ENCODE data around the gene RBFOX1. TPM values are rescaled to one million over a fixed set of nuclear protein-coding genes. Genes with fewer than 3 reads are reported as not detected.

RBFOX1 gene
- total RNA-seq, 4 donors from 2014 or later: 0.16 TPM; not detected in 3

GRCh38 chr16:7583396-7583795 is 250.8 kb downstream of the RBFOX1 start:
- TF ChIP-seq CTCF (IDR thresholded peaks at IDR 0.05; ENCODE audit: low read depth): no peak

GRCh38 chr16:7584561-7584960 is 251.9 kb downstream of the RBFOX1 start:
- no peak for TF ChIP-seq CTCF (IDR thresholded peaks at IDR 0.05; ENCODE audit: low read depth)

GRCh38 chr16:7585705-7586104 is 253.1 kb downstream of the RBFOX1 start:
- TF ChIP-seq CTCF (IDR thresholded peaks at IDR 0.05; ENCODE audit: low read depth): no peak

GRCh38 chr16:7590934-7591333 is 258.3 kb downstream of the RBFOX1 start:
- no peak for TF ChIP-seq CTCF (IDR thresholded peaks at IDR 0.05; ENCODE audit: low read depth)

GRCh38 chr16:7596308-7596707 is 263.7 kb downstream of the RBFOX1 start:
- no peak for TF ChIP-seq CTCF (IDR thresholded peaks at IDR 0.05; ENCODE audit: low read depth)

- TF ChIP-seq CTCF (IDR thresholded peaks at IDR 0.05; ENCODE audit: low read depth): no peak
Measured at GRCh38 chr16:7597677-7598076, 265.0 kb downstream of the RBFOX1 start.

- TF ChIP-seq CTCF (IDR thresholded peaks at IDR 0.05; ENCODE audit: low read depth): no peak
Measured at GRCh38 chr16:7601100-7601499, 268.5 kb downstream of the RBFOX1 start.

All from subcutaneous adipose tissue (tissue), 4 donors.